Epithelial cell of proximal tubule (primary cell): ENCODE data around the gene MFSD1. TPM values are rescaled to one million over a fixed set of nuclear protein-coding genes. Genes with fewer than 3 reads are reported as not detected.
A peak's percentile ranks its signal among the peaks of the same experiment; 100 is the strongest.

Source experiments
- DNase-seq: peaks from one replicate; pipeline ENCODE4 v3.0.0-alpha.2; 2011; ENCODE audit warnings: low read depth
- H3K4me3 ChIP-seq: 2 replicates; pipeline ENCODE4 v1.5.1; 2011; ENCODE audit warnings: low read depth, mild to moderate bottlenecking, low read length
- CTCF ChIP-seq: conservative IDR thresholded peaks from 2 replicates; pipeline ENCODE4 v1.5.1; 2012; ENCODE audit warnings: low read depth, mild to moderate bottlenecking, low read length
- total RNA-seq: library from RNA; depleted of rRNA; stranded (reverse); fragments of >200 nt; gene quantifications from 2 replicates; pipeline ENCODE4 v1.2.3, GENCODE V29; 2015

Gene MFSD1
- total RNA-seq, 1 donor from 2014 or later = 27.8 TPM

GRCh38 chr3:158770741-158771350 lies 31.0 kb upstream of the MFSD1 start:
- no peak for TF ChIP-seq CTCF
- H3K4me3 ChIP-seq = no peak overlapping the region
- DNase-seq = no peak

- DNase-seq = no peak
- no peak for TF ChIP-seq CTCF
Observed at GRCh38 chr3:158771577-158771976, 30.3 kb upstream of the MFSD1 start.

GRCh38 chr3:158771982-158772381 lies 29.9 kb upstream of the MFSD1 start:
- DNase-seq = no peak
- no peak for TF ChIP-seq CTCF
- no peak overlapping the region for H3K4me3 ChIP-seq

More at GRCh38 chr3:158771577-158771976, 30.3 kb upstream of the MFSD1 start:
- H3K4me3 ChIP-seq = no peak overlapping the region

GRCh38 chr3:158773166-158773565 lies 28.7 kb upstream of the MFSD1 start:
- TF ChIP-seq CTCF = no peak
- DNase-seq = no peak
- H3K4me3 ChIP-seq = no peak overlapping the region

GRCh38 chr3:158773845-158774830 lies 27.7 kb upstream of the MFSD1 start:
- H3K4me3 ChIP-seq = no peak overlapping the region
- peak; percentile 26 for TF ChIP-seq CTCF
- DNase-seq = peak; percentile 73

- DNase-seq = no peak
- TF ChIP-seq CTCF = no peak
- no peak overlapping the region for H3K4me3 ChIP-seq
Observed at GRCh38 chr3:158774965-158775364, 26.9 kb upstream of the MFSD1 start.
